Upper lobe of left lung (tissue), 6 donors: ENCODE measurements around the gene RSRP1. TPM values are rescaled to one million over a fixed set of nuclear protein-coding genes. Genes with fewer than 3 reads are reported as not detected.

Experiments used
- ATAC-seq, 2 donors: fragments of 200-7000 bp; cut with Tn5 transposase; one replicate each; pipeline ENCODE4 v1.9.1; 2022; ENCODE audit warnings: mild to moderate bottlenecking in 2 of 2, moderate library complexity in 2 of 2; ENCODE audit not compliant: low FRiP score in 2 of 2
- DNase-seq, 2 donors: peaks; one replicate each; pipeline ENCODE4 v3.0.0-alpha.2; 2019 to 2020
- H3K27ac ChIP-seq, 4 donors: fragments of 200-600 bp; sonication (generic); one replicate each; pipeline ENCODE4 v1.5.1; 2016 to 2019
- H3K27me3 ChIP-seq, 4 donors: fragments of 200-600 bp; sonication (generic); one replicate each; pipeline ENCODE4 v1.5.1; 2017 to 2019
- H3K36me3 ChIP-seq, 4 donors: fragments of 200-600 bp; sonication (generic); one replicate each; pipeline ENCODE4 v1.5.1; 2016 to 2019
- H3K4me1 ChIP-seq, 4 donors: fragments of 200-600 bp; sonication (generic); one replicate each; pipeline ENCODE4 v1.5.1; 2018 to 2019
- H3K4me3 ChIP-seq, 4 donors: fragments of 200-600 bp; sonication (generic); one replicate each; pipeline ENCODE4 v1.5.1; 2017 to 2019; ENCODE audit warnings: mild to moderate bottlenecking in 2 of 4, moderate library complexity in 1 of 4
- H3K9me3 ChIP-seq, 4 donors: fragments of 200-600 bp; sonication (generic); one replicate each; pipeline ENCODE4 v1.5.1; 2018 to 2019
- EP300 ChIP-seq, 4 donors: sonication (generic); formaldehyde crosslinking; IDR thresholded peaks; one replicate each; pipeline ENCODE4 v1.5.1; 2017; ENCODE audit warnings: antibody characterized with exemption in 4 of 4, control low read depth in 2 of 4
- POLR2A ChIP-seq, 4 donors: fragments of 450-650 bp; IDR thresholded peaks; one replicate each; pipeline ENCODE4 v1.5.1; 2016 to 2017; ENCODE audit warnings: antibody characterized with exemption in 4 of 4, mild to moderate bottlenecking in 2 of 4
- POLR2AphosphoS5 ChIP-seq, 2 donors: sonication (generic); formaldehyde crosslinking; IDR thresholded peaks; one replicate each; pipeline ENCODE4 v1.5.1; 2017; ENCODE audit warnings: antibody characterized with exemption in 2 of 2
- WGBS, 2 donors: methylation state at CpG; one replicate each; pipeline ENCODE4 v1.1.5; 2017 to 2018; 5-methylcytosine and 5-hydroxymethylcytosine counted together
- total RNA-seq, 6 donors: library from RNA; depleted of rRNA in 4 of 6; stranded (reverse); fragments of >200 nt in 4 of 6; gene quantifications; one replicate each; pipeline versions ENCODE4 v1.1.0 to v1.2.1, GENCODE V29; 2016 to 2021
- TF ChIP-seq, protein P1 (sequence below), 6 experiments: fragments of 450-650 bp in 4 of 6; fragments of 200-600 bp in 2 of 6; sonication (generic) in 2 of 6; IDR thresholded peaks; one replicate each; pipeline ENCODE4 v1.5.1; 2016 to 2019; ENCODE audit warnings: antibody characterized with exemption in 6 of 6
- donor health status: DM: no; HTN: no; CAD: no; lungs with moderate emphysema.
- donor health status: DM: no; HTN: yes; CAD: no; lungs with severe emphysema.

The RSRP1 gene
- total RNA-seq, 6 donors from 2014 or later, result 62.0 to 563 (median 161) TPM

DNA sequence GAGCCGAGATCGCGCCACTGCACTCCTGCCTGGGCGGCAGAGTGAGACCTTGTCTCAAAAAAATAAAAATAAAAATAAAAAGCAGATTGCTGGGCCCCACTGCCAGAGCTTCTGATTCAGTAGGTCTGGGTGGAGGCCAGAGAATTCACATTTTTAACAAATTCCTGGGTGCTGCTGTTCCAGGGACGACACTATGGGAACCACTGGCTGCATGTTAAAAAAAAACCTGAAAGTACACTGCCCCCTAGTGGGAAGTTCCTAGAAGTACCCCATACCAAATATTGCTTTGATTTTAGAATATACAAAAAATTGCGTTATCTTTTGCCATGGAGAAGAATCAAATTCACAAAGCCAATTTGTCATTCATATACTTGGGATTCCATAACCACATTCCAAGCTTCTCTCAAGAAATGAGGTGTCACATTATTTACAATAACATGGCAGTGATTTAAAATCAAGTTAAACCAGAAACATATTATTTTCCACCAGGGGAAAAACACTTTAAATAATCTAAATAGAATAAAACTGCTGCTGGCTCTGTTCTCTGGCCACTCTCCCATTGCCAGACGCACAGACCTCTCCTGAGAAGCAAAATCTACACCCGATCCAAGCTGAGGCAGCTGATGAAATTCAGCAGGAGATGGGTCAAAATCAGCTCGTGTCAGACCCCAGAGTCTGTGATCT, 42.3 kb downstream of the RSRP1 start:
- DNase-seq, result no peak
- H3K9me3 ChIP-seq, result no peaks in the 10 kb centered on the region
- peak; percentile 56 to 70 for ATAC-seq
- no peak overlapping the region for H3K4me3 ChIP-seq
- 54 to 57% methylated on average over 9 of the region's 9 CpGs for WGBS, 2 donors
- no peaks in the 10 kb centered on the region for H3K4me1 ChIP-seq
- no peak overlapping the region for H3K27ac ChIP-seq
- TF ChIP-seq POLR2A (IDR thresholded peaks at IDR 0.05), result no peak
- TF ChIP-seq, protein P1, sequence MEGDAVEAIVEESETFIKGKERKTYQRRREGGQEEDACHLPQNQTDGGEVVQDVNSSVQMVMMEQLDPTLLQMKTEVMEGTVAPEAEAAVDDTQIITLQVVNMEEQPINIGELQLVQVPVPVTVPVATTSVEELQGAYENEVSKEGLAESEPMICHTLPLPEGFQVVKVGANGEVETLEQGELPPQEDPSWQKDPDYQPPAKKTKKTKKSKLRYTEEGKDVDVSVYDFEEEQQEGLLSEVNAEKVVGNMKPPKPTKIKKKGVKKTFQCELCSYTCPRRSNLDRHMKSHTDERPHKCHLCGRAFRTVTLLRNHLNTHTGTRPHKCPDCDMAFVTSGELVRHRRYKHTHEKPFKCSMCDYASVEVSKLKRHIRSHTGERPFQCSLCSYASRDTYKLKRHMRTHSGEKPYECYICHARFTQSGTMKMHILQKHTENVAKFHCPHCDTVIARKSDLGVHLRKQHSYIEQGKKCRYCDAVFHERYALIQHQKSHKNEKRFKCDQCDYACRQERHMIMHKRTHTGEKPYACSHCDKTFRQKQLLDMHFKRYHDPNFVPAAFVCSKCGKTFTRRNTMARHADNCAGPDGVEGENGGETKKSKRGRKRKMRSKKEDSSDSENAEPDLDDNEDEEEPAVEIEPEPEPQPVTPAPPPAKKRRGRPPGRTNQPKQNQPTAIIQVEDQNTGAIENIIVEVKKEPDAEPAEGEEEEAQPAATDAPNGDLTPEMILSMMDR (IDR thresholded peaks at IDR 0.05), result peak; percentile 47 to 83 (median 60)
- no peaks in the 10 kb centered on the region for H3K36me3 ChIP-seq
- no peaks in the 10 kb centered on the region for H3K27me3 ChIP-seq

DNA sequence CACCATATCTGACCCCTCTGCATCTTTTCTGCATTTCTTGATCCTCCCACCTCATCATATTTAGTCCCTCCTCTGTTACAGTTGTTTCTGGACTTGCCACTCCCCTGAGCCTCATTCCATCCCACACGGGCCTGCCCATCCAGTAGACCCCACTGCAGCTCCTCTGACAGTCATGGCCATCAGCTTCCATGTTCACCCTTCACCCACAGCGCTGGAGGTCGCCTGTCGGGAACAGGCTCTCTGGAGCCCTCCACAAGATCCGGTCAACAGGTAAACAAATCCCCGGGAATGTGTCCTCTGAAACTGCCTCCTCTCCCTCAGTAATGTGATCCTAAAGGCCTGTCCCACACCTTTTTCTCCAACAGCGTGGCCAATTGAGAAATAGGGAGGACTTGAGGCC, 46.2 kb downstream of the RSRP1 start:
- Histone ChIP-seq H3K4me1 (peaks cover 0 to 4% (median 0%) of the 10 kb centered on the region in 4 donors), H3K9me3 (no peaks in the 10 kb centered on the region), H3K4me3 (no peak overlapping the region), H3K36me3 (no peaks in the 10 kb centered on the region), H3K27ac (no peak overlapping the region), H3K27me3 (no peaks in the 10 kb centered on the region)
- ATAC-seq, result no peak
- 67 to 86% methylated on average over 7 of the region's 7 CpGs for WGBS, 2 donors
- DNase-seq, result no peak
- no peak for TF ChIP-seq POLR2AphosphoS5 (IDR thresholded peaks at IDR 0.05)
- TF ChIP-seq EP300 (IDR thresholded peaks at IDR 0.05), result no peak
- no peak for TF ChIP-seq POLR2A (IDR thresholded peaks at IDR 0.05)

DNA sequence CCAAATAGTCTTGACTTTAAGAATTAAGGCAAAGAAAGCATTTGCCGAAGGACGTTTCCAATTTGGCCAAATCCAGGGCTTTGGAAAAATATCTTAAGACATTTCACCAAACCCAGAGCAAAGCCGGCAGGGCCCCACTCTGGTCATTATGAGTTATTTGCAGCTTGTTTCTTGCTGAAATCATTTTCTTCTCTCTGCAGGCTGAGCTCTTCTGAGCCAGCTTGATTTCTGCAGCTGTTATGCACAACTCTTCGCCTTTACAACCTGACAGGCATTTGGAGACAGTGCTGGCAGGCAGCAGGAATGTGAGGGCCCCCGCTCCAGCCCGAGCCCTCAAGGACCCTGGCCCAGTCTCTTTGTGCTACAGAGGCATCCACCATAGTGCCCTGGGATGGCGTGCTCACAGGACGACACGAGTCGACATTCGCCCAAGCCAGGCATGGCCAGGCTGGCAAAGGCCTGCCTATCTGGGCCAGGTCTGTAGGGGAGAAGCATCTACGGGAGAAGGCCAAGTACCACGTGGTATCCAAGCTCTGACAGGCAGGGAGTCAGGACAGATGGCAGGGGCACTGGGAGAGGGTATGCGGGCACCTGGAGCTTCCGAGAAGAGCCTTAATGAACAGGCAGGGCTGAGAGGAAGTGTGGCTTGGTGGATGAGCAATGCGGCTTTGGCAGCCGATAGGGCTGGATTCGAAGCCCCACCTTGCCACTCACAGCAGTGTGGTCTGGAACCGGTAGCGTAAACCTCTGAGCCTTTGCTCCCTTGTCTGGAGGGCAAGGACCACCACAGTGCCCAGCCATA, 47.2 kb downstream of the RSRP1 start:
- DNase-seq (peak in 1 of 2 donors; percentile 37), ATAC-seq (peak in 1 of 2 donors; percentile 15)
- no peak overlapping the region for H3K4me3 ChIP-seq
- H3K9me3 ChIP-seq, result no peaks in the 10 kb centered on the region
- H3K36me3 ChIP-seq, result no peaks in the 10 kb centered on the region
- H3K27me3 ChIP-seq, result no peaks in the 10 kb centered on the region
- H3K27ac ChIP-seq, result no peak overlapping the region
- TF ChIP-seq EP300 (IDR thresholded peaks at IDR 0.05) (no peak), POLR2A (IDR thresholded peaks at IDR 0.05) (no peak), POLR2AphosphoS5 (IDR thresholded peaks at IDR 0.05) (no peak)
- TF ChIP-seq, protein P1 (IDR thresholded peaks at IDR 0.05), result no peak
- H3K4me1 ChIP-seq, result peaks cover 0 to 4% (median 0%) of the 10 kb centered on the region in 4 donors
- 79 to 90% methylated on average over 17 to 20 of the region's 20 CpGs for WGBS, 2 donors

DNA sequence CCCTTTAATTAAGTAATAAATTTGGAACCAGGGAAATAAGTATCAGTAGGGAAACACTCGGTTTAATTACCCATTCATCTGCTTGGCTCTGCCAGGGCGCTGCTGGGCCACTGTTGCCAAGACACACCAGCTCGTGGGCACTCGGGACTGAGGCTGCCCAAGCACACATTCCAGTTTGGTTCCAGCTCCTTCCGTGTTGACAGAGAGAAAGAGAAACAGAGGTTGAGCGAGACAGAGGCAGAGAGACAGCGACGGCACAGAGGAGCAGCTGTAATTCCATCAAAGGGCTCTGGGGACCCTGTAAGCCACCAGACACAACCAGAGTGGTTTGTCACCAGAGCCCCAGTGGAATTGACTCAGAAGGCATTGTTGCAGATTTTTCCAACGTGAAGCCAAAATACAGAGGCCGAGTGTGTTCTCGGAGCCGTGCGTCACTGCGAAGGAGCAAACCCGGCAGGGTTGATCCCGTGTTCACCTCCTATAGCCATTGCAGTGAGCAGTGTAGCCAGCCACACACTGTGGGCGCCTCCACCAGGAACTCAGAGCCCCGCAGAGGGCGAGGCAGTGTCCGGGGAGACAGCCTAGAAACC, 48.5 kb downstream of the RSRP1 start:
- Histone ChIP-seq H3K27ac (peak overlapping the region in 1 of 4 donors; percentile 34), H3K4me3 (no peak overlapping the region), H3K9me3 (no peaks in the 10 kb centered on the region), H3K27me3 (no peaks in the 10 kb centered on the region), H3K4me1 (peaks cover 0 to 4% (median 0%) of the 10 kb centered on the region in 4 donors), H3K36me3 (no peaks in the 10 kb centered on the region)
- 60 to 67% methylated on average over 16 to 20 of the region's 20 CpGs for WGBS, 2 donors
- TF ChIP-seq EP300 (IDR thresholded peaks at IDR 0.05) (no peak), POLR2A (IDR thresholded peaks at IDR 0.05) (no peak), POLR2AphosphoS5 (IDR thresholded peaks at IDR 0.05) (no peak)
- TF ChIP-seq, protein P1 (IDR thresholded peaks at IDR 0.05), result no peak
- ATAC-seq (no peak), DNase-seq (peak in 1 of 2 donors; percentile 43)

DNA sequence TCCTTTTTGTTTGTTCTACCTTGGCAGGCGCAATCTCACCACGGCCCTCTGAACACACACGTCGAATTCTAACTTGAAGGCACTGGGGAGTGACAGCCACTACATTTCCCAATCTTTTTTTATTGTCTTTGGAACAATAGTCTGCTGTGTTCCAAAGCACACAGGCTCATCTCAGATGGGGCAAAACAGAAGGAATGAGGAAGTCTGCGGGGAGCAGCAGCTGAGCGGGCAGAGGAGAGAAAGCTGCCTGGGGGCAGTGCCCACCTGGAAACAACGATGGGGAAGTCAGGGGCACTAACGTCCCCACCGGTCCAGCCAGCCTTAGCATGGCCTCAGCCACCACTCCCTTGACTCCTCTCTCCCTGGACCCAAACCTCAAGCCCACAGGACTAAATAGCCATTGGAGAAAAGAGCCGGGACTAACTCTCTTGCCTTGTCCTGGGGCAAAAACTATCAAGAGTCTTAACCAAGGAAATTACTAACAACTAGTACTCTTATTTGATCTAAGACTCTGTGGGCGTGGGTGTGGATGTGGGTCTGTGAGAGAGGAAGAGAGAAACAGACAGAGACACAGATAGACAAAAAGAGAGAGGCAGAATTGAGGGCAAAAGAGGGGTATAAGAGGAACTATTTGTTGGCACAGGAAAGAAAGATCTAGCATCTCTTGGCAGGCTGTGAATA, 49.1 kb downstream of the RSRP1 start:
- ATAC-seq (no peak), DNase-seq (no peak)
- Histone ChIP-seq H3K27me3 (no peaks in the 10 kb centered on the region), H3K4me3 (no peak overlapping the region), H3K36me3 (no peaks in the 10 kb centered on the region), H3K9me3 (no peaks in the 10 kb centered on the region), H3K27ac (no peak overlapping the region), H3K4me1 (peaks cover 0 to 4% (median 0%) of the 10 kb centered on the region in 4 donors)
- 47 to 57% methylated on average over 11 of the region's 11 CpGs for WGBS, 2 donors
- no peak for TF ChIP-seq POLR2A (IDR thresholded peaks at IDR 0.05)
- no peak for TF ChIP-seq POLR2AphosphoS5 (IDR thresholded peaks at IDR 0.05)
- TF ChIP-seq, protein P1 (IDR thresholded peaks at IDR 0.05), result no peak
- no peak for TF ChIP-seq EP300 (IDR thresholded peaks at IDR 0.05)
